GM19452 (cell line): Measurements from ENCODE around the gene VARS1.

Experiments used
- ATAC-seq: cut with Tn5 transposase; IDR thresholded peaks from one replicate; pipeline ENCODE4 v1.9.1; 2021; ENCODE audit not compliant: unreplicated experiment

VARS1 gene

GRCh38 chr6:31775633-31776484 is 19.7 kb downstream of the VARS1 start:
- ATAC-seq = no peak

GRCh38 chr6:31775184-31775583 is 20.4 kb downstream of the VARS1 start:
- no peak for ATAC-seq

- ATAC-seq = no peak
Measured at GRCh38 chr6:31771992-31772358, 23.6 kb downstream of the VARS1 start.

GRCh38 chr6:31770860-31771259 is 24.7 kb downstream of the VARS1 start:
- no peak for ATAC-seq

GRCh38 chr6:31769684-31770371 is 25.7 kb downstream of the VARS1 start:
- no peak for ATAC-seq

GRCh38 chr6:31768363-31769257 is 26.9 kb downstream of the VARS1 start:
- no peak for ATAC-seq

GRCh38 chr6:31767096-31767645 is 28.4 kb downstream of the VARS1 start:
- ATAC-seq = no peak

GRCh38 chr6:31765910-31766794 is 29.4 kb downstream of the VARS1 start:
- ATAC-seq = no peak

- no peak for ATAC-seq
Measured at GRCh38 chr6:31765559-31765909, 30.0 kb downstream of the VARS1 start.

GRCh38 chr6:31764198-31764597 is 31.4 kb downstream of the VARS1 start:
- no peak for ATAC-seq

GRCh38 chr6:31763619-31763940 is 32.0 kb downstream of the VARS1 start:
- ATAC-seq = no peak

- ATAC-seq = no peak
Measured at GRCh38 chr6:31762878-31763618, 32.5 kb downstream of the VARS1 start.

GRCh38 chr6:31762356-31762755 is 33.2 kb downstream of the VARS1 start, which contains the start of gene SAPCD1:
TSS of gene SAPCD1 (plus strand) at chr6:31762656. CDS start at chr6:31763055, 399 bp downstream.
- no peak for ATAC-seq

GRCh38 chr6:31761343-31761742 is 34.2 kb downstream of the VARS1 start:
- no peak for ATAC-seq

- ATAC-seq = no peak
Measured at GRCh38 chr6:31760790-31761189, 34.8 kb downstream of the VARS1 start.

- ATAC-seq = no peak
Measured at GRCh38 chr6:31758281-31758680, 37.3 kb downstream of the VARS1 start.

- ATAC-seq = no peak
Measured at GRCh38 chr6:31752739-31753319, 42.7 kb downstream of the VARS1 start.

- no peak for ATAC-seq
Measured at GRCh38 chr6:31750411-31751022, 45.0 kb downstream of the VARS1 start.
